Gastrocnemius medialis (tissue), 4 donors: ENCODE data around the gene IL1RAP.

Source experiments
- POLR2A ChIP-seq, 2 donors: fragments of 450-650 bp; IDR thresholded peaks; one replicate each; pipeline ENCODE4 v1.6.1; 2017; ENCODE audit warnings: antibody characterized with exemption in 2 of 2, mild to moderate bottlenecking in 2 of 2, moderate library complexity in 2 of 2
- TF ChIP-seq, protein P1 (sequence below), 5 experiments: fragments of 450-650 bp in 3 of 5; fragments of 200-600 bp in 2 of 5; sonication (generic) in 2 of 5; IDR thresholded peaks in 4 of 5; conservative IDR thresholded peaks in 1 of 5; 1 replicate in 4 of 5; 2 replicates in 1 of 5; pipeline ENCODE4 v1.5.1; 2016 to 2019; ENCODE audit warnings: antibody characterized with exemption in 5 of 5, mild to moderate bottlenecking in 3 of 5, moderate library complexity in 3 of 5

DNA sequence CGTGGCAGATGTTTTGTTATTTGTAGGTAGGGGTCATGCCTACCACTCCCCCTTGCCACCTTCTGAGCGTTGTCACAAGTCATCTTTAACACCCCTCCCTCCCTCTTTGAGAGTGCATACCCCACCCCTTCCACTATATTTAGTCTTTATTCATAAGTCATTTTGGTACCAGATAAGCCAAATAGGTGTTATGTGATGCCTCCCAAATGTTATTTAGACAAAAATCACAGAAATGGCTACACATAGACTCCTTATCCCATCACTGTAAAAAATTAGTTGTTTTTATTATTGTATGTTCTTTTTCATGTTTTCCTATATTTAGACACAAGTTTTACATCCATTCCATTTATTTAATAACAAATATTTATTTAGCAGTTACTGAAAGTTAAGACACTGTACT lies 93.1 kb downstream of the IL1RAP start:
- TF ChIP-seq POLR2A (IDR thresholded peaks at IDR 0.05): no peak
- TF ChIP-seq, protein P1, sequence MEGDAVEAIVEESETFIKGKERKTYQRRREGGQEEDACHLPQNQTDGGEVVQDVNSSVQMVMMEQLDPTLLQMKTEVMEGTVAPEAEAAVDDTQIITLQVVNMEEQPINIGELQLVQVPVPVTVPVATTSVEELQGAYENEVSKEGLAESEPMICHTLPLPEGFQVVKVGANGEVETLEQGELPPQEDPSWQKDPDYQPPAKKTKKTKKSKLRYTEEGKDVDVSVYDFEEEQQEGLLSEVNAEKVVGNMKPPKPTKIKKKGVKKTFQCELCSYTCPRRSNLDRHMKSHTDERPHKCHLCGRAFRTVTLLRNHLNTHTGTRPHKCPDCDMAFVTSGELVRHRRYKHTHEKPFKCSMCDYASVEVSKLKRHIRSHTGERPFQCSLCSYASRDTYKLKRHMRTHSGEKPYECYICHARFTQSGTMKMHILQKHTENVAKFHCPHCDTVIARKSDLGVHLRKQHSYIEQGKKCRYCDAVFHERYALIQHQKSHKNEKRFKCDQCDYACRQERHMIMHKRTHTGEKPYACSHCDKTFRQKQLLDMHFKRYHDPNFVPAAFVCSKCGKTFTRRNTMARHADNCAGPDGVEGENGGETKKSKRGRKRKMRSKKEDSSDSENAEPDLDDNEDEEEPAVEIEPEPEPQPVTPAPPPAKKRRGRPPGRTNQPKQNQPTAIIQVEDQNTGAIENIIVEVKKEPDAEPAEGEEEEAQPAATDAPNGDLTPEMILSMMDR (IDR thresholded peaks at IDR 0.05 in 4 of 5, conservative IDR thresholded peaks at IDR 0.05 in 1 of 5): no peak
